ENCODE data around the gene RTCB.
A peak's percentile ranks its signal among the peaks of the same experiment; 100 is the strongest.

Gene RTCB

GRCh38 chr22:32411829-32412592 is at the start of gene RTCB:
RTCB (minus strand) TSS chr22:32412247; CDS start chr22:32412156, 91 bp downstream.
- DNase-seq (ENCODE audit: low read depth) = peak; percentile 65

GRCh38 chr22:32457031-32457430 is 45.0 kb upstream of the RTCB start:
- DNase-seq (ENCODE audit: low read depth) = no peak

GRCh38 chr22:32448980-32449379 is 36.9 kb upstream of the RTCB start:
- no peak for DNase-seq (ENCODE audit: low read depth)

- no peak for DNase-seq (ENCODE audit: low read depth)
These were observed 34.3 kb upstream of the RTCB start for GRCh38 chr22:32446321-32446720.

- no peak for DNase-seq (ENCODE audit: low read depth)
These were observed 32.0 kb upstream of the RTCB start for GRCh38 chr22:32444068-32444467.

GRCh38 chr22:32430352-32430751 is 18.3 kb upstream of the RTCB start:
- no peak for DNase-seq (ENCODE audit: low read depth)

GRCh38 chr22:32426881-32427280 is 14.8 kb upstream of the RTCB start:
- no peak for DNase-seq (ENCODE audit: low read depth)

GRCh38 chr22:32423664-32424063 is 11.6 kb upstream of the RTCB start:
- DNase-seq (ENCODE audit: low read depth) = no peak

GRCh38 chr22:32422062-32422461 is 10.0 kb upstream of the RTCB start:
- no peak for DNase-seq (ENCODE audit: low read depth)

GRCh38 chr22:32421484-32421883 is 9.4 kb upstream of the RTCB start:
- no peak for DNase-seq (ENCODE audit: low read depth)

- DNase-seq (ENCODE audit: low read depth) = no peak
These were observed 5.9 kb upstream of the RTCB start for GRCh38 chr22:32417906-32418305.

- no peak for DNase-seq (ENCODE audit: low read depth)
These were observed 4.6 kb upstream of the RTCB start for GRCh38 chr22:32416556-32417085.

GRCh38 chr22:32414191-32414590 is 2.1 kb upstream of the RTCB start:
- DNase-seq (ENCODE audit: low read depth) = no peak

GRCh38 chr22:32413719-32414118 is 1.7 kb upstream of the RTCB start:
- DNase-seq (ENCODE audit: low read depth) = no peak

GRCh38 chr22:32411402-32411801 is 645 bp downstream of the RTCB start:
- no peak for DNase-seq (ENCODE audit: low read depth)

GRCh38 chr22:32410459-32410858 is 1.6 kb downstream of the RTCB start:
- DNase-seq (ENCODE audit: low read depth) = no peak

GRCh38 chr22:32409977-32410376 is 2.1 kb downstream of the RTCB start:
- no peak for DNase-seq (ENCODE audit: low read depth)

- DNase-seq (ENCODE audit: low read depth) = no peak
These were observed 4.1 kb downstream of the RTCB start for GRCh38 chr22:32407936-32408335.

- no peak for DNase-seq (ENCODE audit: low read depth)
These were observed 4.7 kb downstream of the RTCB start for GRCh38 chr22:32407312-32407711.

- no peak for DNase-seq (ENCODE audit: low read depth)
These were observed 8.0 kb downstream of the RTCB start for GRCh38 chr22:32404021-32404420.

- DNase-seq (ENCODE audit: low read depth) = no peak
These were observed 10.6 kb downstream of the RTCB start for GRCh38 chr22:32401486-32401885.

- no peak for DNase-seq (ENCODE audit: low read depth)
These were observed 15.3 kb downstream of the RTCB start for GRCh38 chr22:32396746-32397145.

- no peak for DNase-seq (ENCODE audit: low read depth)
These were observed 15.8 kb downstream of the RTCB start for GRCh38 chr22:32396255-32396654.

GRCh38 chr22:32395107-32395506 is 16.9 kb downstream of the RTCB start:
- no peak for DNase-seq (ENCODE audit: low read depth)

All from GM04503 (cell line).